H1 (cell line): Measurements from ENCODE around the gene SRXN1.

ENCODE experiments used
- CREB1 ChIP-seq: IDR thresholded peaks from 2 replicates; pipeline ENCODE4 v1.6.1; 2012; ENCODE audit warnings: inconsistent platforms
- NRF1 ChIP-seq: IDR thresholded peaks from 2 replicates; pipeline ENCODE4 v1.6.1; 2011; ENCODE audit warnings: mild to moderate bottlenecking, low read depth, low read length, improper control_type of control experiment
- PHF8 ChIP-seq: fragments of 200-600 bp; sonication (generic); conservative IDR thresholded peaks from 2 replicates; pipeline ENCODE4 v1.7.1; 2012; ENCODE audit warnings: low read depth, mild to moderate bottlenecking, inconsistent platforms, low read length, moderate library complexity
- POLR2A ChIP-seq, 2 experiments: IDR thresholded peaks; 1 replicate in 1 of 2; 2 replicates in 1 of 2; pipeline ENCODE4 v1.6.1; 2011; ENCODE audit warnings: low read depth in 2 of 2, low read length in 2 of 2, mild to moderate bottlenecking in 2 of 2; ENCODE audit errors: control extremely low read depth in 1 of 2
- SUZ12 ChIP-seq: fragments of 200-600 bp; sonication (generic); IDR thresholded peaks from 2 replicates; pipeline ENCODE4 v1.6.1; 2012; ENCODE audit warnings: mild to moderate bottlenecking, inconsistent platforms, low read length, moderate library complexity, mixed read lengths
- YY1 ChIP-seq: IDR thresholded peaks from 2 replicates; pipeline ENCODE4 v1.6.1; 2011; ENCODE audit warnings: low read depth, mild to moderate bottlenecking, low read length
- TF ChIP-seq, protein P1 (sequence below): IDR thresholded peaks from 2 replicates; pipeline ENCODE4 v1.6.1; 2011; ENCODE audit warnings: low read depth, mild to moderate bottlenecking, low read length; ENCODE audit not compliant: insufficient read depth
- TF ChIP-seq, protein P2 (sequence below), 3 experiments: IDR thresholded peaks; 1 replicate in 2 of 3; 2 replicates in 1 of 3; pipeline versions ENCODE4 v1.5.1 to v1.6.1; 2011; ENCODE audit warnings: low read length in 3 of 3, mild to moderate bottlenecking in 3 of 3, inconsistent platforms in 2 of 3, low read depth in 1 of 3, moderate library complexity in 1 of 3; ENCODE audit not compliant: insufficient read depth in 1 of 3; ENCODE audit errors: control extremely low read depth in 1 of 3

GRCh38 chr20:634148-634925, 18.7 kb downstream of the SRXN1 start:
- TF ChIP-seq, protein P1, sequence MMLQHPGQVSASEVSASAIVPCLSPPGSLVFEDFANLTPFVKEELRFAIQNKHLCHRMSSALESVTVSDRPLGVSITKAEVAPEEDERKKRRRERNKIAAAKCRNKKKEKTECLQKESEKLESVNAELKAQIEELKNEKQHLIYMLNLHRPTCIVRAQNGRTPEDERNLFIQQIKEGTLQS = no peak
- TF ChIP-seq, protein P2, sequence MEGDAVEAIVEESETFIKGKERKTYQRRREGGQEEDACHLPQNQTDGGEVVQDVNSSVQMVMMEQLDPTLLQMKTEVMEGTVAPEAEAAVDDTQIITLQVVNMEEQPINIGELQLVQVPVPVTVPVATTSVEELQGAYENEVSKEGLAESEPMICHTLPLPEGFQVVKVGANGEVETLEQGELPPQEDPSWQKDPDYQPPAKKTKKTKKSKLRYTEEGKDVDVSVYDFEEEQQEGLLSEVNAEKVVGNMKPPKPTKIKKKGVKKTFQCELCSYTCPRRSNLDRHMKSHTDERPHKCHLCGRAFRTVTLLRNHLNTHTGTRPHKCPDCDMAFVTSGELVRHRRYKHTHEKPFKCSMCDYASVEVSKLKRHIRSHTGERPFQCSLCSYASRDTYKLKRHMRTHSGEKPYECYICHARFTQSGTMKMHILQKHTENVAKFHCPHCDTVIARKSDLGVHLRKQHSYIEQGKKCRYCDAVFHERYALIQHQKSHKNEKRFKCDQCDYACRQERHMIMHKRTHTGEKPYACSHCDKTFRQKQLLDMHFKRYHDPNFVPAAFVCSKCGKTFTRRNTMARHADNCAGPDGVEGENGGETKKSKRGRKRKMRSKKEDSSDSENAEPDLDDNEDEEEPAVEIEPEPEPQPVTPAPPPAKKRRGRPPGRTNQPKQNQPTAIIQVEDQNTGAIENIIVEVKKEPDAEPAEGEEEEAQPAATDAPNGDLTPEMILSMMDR (IDR thresholded peaks at IDR 0.05; ENCODE audit: control extremely low read depth in 1 of 3, insufficient read depth in 1 of 3, low read depth in 1 of 3, low read length in 3 of 3) = no peak
- no peak for TF ChIP-seq YY1
- no peak for TF ChIP-seq NRF1
- no peak for TF ChIP-seq SUZ12
- no peak for TF ChIP-seq POLR2A (IDR thresholded peaks at IDR 0.05; ENCODE audit: control extremely low read depth in 1 of 2, low read depth in 2 of 2, low read length in 2 of 2)
- no peak for TF ChIP-seq CREB1
- TF ChIP-seq PHF8 = no peak
